ENCODE data around the gene DNAJC21. TPM values are rescaled to one million over a fixed set of nuclear protein-coding genes. Genes with fewer than 3 reads are reported as not detected.

DNAJC21 gene
- total and polyA plus RNA-seq, 12 donors: 12.8 to 52.9 (median 30.3) TPM

GRCh38 chr5:34993951-34994350, 64.6 kb downstream of the DNAJC21 start:
- DNase-seq: no peak
- no peak overlapping the region for H3K4me3 ChIP-seq
- H3K4me1 ChIP-seq (replicated peaks in 1 of 2): no peaks in the 10 kb centered on the region
- H3K36me3 ChIP-seq (replicated peaks in 1 of 2): no peaks in the 10 kb centered on the region
- H3K9me3 ChIP-seq (replicated peaks in 1 of 3): no peaks in the 10 kb centered on the region
- intact Hi-C loops (cut with DNase I): no loop called here
- no peak overlapping the region for H3K27ac ChIP-seq
- TF ChIP-seq CTCF (IDR thresholded peaks at IDR 0.05) (no peak), POLR2A (IDR thresholded peaks at IDR 0.05) (no peak)
- 75 to 86% (median 85%) methylated on average over 8 of the region's 8 CpGs for WGBS, 4 donors
- H3K27me3 ChIP-seq: peaks cover 6% of the 10 kb centered on the region

- 68 to 90% (median 78%) methylated on average over 2 of the region's 2 CpGs for WGBS, 4 donors
Measured at GRCh38 chr5:34996261-34996660, 66.9 kb downstream of the DNAJC21 start.

DNA sequence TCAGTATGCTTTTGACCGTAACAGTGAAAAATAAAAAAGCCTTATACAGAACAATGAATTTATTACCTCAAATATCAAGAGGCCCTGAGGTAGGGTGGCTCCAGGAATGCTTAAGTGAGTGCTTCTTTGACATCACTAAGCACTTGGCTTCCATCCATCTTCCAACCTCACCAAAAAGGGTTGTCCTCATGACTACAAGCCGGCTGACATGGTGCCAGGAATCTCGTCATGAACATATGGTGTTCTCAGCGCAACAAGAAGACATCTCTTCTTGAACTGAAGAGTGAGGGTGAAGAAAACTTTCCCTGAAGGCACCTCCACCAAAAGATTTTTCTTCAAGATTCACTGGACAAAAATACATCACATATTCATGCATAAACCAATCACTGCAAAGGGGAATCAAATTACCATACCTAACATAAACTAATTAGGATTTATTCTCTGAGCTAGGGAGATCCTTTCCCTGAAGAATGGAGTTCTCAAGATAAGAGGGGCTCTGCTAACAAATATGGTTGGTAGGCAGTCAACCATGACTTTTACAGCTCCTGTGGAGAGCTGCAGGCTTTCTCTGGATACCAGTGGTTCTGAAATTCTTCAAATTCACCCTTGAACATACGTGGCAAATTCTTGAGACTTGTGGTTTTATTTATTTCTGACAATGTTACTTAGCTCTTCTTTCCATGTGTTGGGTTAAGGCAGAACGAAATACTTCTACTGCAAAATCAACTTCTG, 68.9 kb downstream of the DNAJC21 start:
- TF ChIP-seq CTCF (IDR thresholded peaks at IDR 0.05): no peak
- TF ChIP-seq POLR2A (IDR thresholded peaks at IDR 0.05): no peak
- intact Hi-C loops (cut with DNase I): no loop called here
- no peaks in the 10 kb centered on the region for H3K36me3 ChIP-seq (replicated peaks in 1 of 2)
- 63 to 75% (median 71%) methylated on average over 6 of the region's 6 CpGs for WGBS, 4 donors
- H3K4me1 ChIP-seq (replicated peaks in 1 of 2): no peaks in the 10 kb centered on the region
- peaks cover 6% of the 10 kb centered on the region for H3K27me3 ChIP-seq
- no peaks in the 10 kb centered on the region for H3K9me3 ChIP-seq (replicated peaks in 1 of 3)
- no peak overlapping the region for H3K4me3 ChIP-seq
- H3K27ac ChIP-seq: no peak overlapping the region
- DNase-seq: no peak

More at GRCh38 chr5:34996261-34996660, 66.9 kb downstream of the DNAJC21 start:
- no peaks in the 10 kb centered on the region for H3K36me3 ChIP-seq (replicated peaks in 1 of 2)
- H3K4me3 ChIP-seq: no peak overlapping the region
- no peaks in the 10 kb centered on the region for H3K4me1 ChIP-seq (replicated peaks in 1 of 2)
- H3K9me3 ChIP-seq (replicated peaks in 1 of 3): no peaks in the 10 kb centered on the region
- H3K27me3 ChIP-seq: peaks cover 6% of the 10 kb centered on the region
- H3K27ac ChIP-seq: no peak overlapping the region
- TF ChIP-seq POLR2A (IDR thresholded peaks at IDR 0.05): no peak
- no peak for TF ChIP-seq CTCF (IDR thresholded peaks at IDR 0.05)
- no peak for DNase-seq
- intact Hi-C loops (cut with DNase I): no loop called here

DNA sequence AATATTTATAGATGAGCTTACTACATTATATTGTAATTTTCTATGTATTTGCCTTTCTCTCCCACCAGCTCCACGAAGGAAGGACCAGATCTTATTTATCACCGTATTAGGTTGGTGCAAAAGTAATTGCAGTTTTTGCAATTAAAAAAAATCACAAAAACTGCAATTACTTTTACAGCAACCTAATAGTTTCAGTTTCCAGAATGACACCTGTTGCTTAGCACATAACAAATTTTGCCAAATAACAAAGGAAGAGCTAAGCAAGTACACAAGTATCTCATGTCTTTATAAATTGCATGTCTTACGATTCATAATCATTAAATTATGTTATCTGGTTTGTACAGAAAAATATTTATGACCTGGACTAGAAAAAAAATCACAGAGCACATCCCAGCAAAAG, 72.5 kb downstream of the DNAJC21 start:
- no peak overlapping the region for H3K4me3 ChIP-seq
- WGBS, 4 donors: 50 to 77% (median 66%) methylated on average over 3 of the region's 3 CpGs
- H3K9me3 ChIP-seq (replicated peaks in 1 of 3): no peaks in the 10 kb centered on the region
- TF ChIP-seq CTCF (IDR thresholded peaks at IDR 0.05) (no peak), POLR2A (IDR thresholded peaks at IDR 0.05) (no peak)
- DNase-seq: no peak
- intact Hi-C loops (cut with DNase I): loop anchor here in 1 of 2 donors (5.0 kb wide), 1 partner anchor 530 kb away; no protein-coding TSS in a partner anchor
- H3K27ac ChIP-seq: no peak overlapping the region
- H3K36me3 ChIP-seq (replicated peaks in 1 of 2): no peaks in the 10 kb centered on the region
- H3K27me3 ChIP-seq: peaks cover 2% of the 10 kb centered on the region
- H3K4me1 ChIP-seq (replicated peaks in 1 of 2): no peaks in the 10 kb centered on the region
